Measurements from ENCODE around the gene TRRAP. TPM values are rescaled to one million over a fixed set of nuclear protein-coding genes. Genes with fewer than 3 reads are reported as not detected.

Gene TRRAP
- polyA plus RNA-seq, 1 donor (not counting 4 experiments of a cell fraction or from before 2014, with no cell fraction given): 6.1 TPM

- no peaks in the 10 kb centered on the region for H3K9me3 ChIP-seq (ENCODE audit: control insufficient read depth, low read depth, low read length)
- H3K4me3 ChIP-seq (ENCODE audit: control insufficient read depth in 2 of 3, extremely low read depth in 1 of 3, insufficient read depth in 2 of 3, low read depth in 1 of 3, low read length in 3 of 3): no peak overlapping the region
- no peak overlapping the region for H3K27ac ChIP-seq (ENCODE audit: control insufficient read depth, insufficient read depth, low read length)
- H3K9ac ChIP-seq (ENCODE audit: control insufficient read depth, extremely low read depth, insufficient read depth, low read length): no peak overlapping the region
- TF ChIP-seq EZH2 (IDR thresholded peaks at IDR 0.05; ENCODE audit: low read length) (no peak), CTCF (optimal IDR thresholded peaks at IDR 0.05 in 1 of 3, IDR thresholded peaks at IDR 0.05 in 1 of 3, conservative IDR thresholded peaks at IDR 0.05 in 1 of 3; ENCODE audit: extremely low read depth in 1 of 3, insufficient read depth in 2 of 3, low read length in 3 of 3) (no peak)
- DNase-seq (ENCODE audit: low read depth, low spot score) (no peak), FAIRE-seq (no peak)
- no peaks in the 10 kb centered on the region for H4K20me1 ChIP-seq (ENCODE audit: control insufficient read depth, extremely low read depth, insufficient read depth, low read length)
- H3K36me3 ChIP-seq (ENCODE audit: control insufficient read depth in 2 of 2, extremely low read depth in 1 of 2, insufficient read depth in 2 of 2, low read length in 2 of 2): peaks cover 26 to 57% of the 10 kb centered on the region in 2 experiments
- no peaks in the 10 kb centered on the region for H3K79me2 ChIP-seq (ENCODE audit: control insufficient read depth, insufficient read depth, low read length)
- no peaks in the 10 kb centered on the region for H3K9me1 ChIP-seq (ENCODE audit: control insufficient read depth, extremely low read depth, insufficient read depth, low read length)
- no peaks in the 10 kb centered on the region for H3K4me1 ChIP-seq (ENCODE audit: control insufficient read depth, extremely low read depth, insufficient read depth, low read length)
- H3K27me3 ChIP-seq (ENCODE audit: control insufficient read depth, extremely low read depth, insufficient read depth, low read length): no peaks in the 10 kb centered on the region
- dilution Hi-C loops (cut with MboI; ENCODE audit: extremely low pct_ligation_motif_present, low sequenced_read_pairs): no loop called here
- no peak overlapping the region for H3K4me2 ChIP-seq (ENCODE audit: control insufficient read depth, extremely low read depth, insufficient read depth, low read depth, low read length)
- H2AFZ ChIP-seq (ENCODE audit: control insufficient read depth, low read length): no peak overlapping the region
These were observed 131.9 kb downstream of the TRRAP start for GRCh38 chr7:99010281-99010680.

DNA sequence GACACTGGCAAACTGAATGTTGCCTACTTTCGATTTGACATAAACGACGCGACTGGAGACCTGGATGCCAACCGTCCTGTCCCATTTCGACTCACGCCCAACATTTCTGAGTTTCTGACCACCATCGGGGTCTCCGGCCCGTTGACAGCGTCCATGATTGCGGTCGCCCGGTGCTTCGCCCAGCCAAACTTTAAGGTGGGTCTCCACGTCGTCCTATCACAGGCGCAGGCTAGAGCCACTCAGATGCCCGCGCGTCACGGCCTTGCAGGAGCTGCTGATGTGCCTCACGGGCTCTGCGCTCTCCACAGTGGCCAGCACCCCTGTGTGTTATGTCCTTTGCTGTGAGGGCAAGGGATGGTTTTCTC lies 133.0 kb downstream of the TRRAP start:
- H3K9me1 ChIP-seq (ENCODE audit: control insufficient read depth, extremely low read depth, insufficient read depth, low read length): no peaks in the 10 kb centered on the region
- peaks cover 23 to 63% of the 10 kb centered on the region in 2 experiments for H3K36me3 ChIP-seq (ENCODE audit: control insufficient read depth in 2 of 2, extremely low read depth in 1 of 2, insufficient read depth in 2 of 2, low read length in 2 of 2)
- dilution Hi-C loops (cut with MboI; ENCODE audit: extremely low pct_ligation_motif_present, low sequenced_read_pairs): no loop called here
- H3K4me2 ChIP-seq (ENCODE audit: control insufficient read depth, extremely low read depth, insufficient read depth, low read depth, low read length): no peak overlapping the region
- no peaks in the 10 kb centered on the region for H3K4me1 ChIP-seq (ENCODE audit: control insufficient read depth, extremely low read depth, insufficient read depth, low read length)
- H3K79me2 ChIP-seq (ENCODE audit: control insufficient read depth, insufficient read depth, low read length): no peaks in the 10 kb centered on the region
- no peaks in the 10 kb centered on the region for H4K20me1 ChIP-seq (ENCODE audit: control insufficient read depth, extremely low read depth, insufficient read depth, low read length)
- no peak overlapping the region for H2AFZ ChIP-seq (ENCODE audit: control insufficient read depth, low read length)
- H3K4me3 ChIP-seq (ENCODE audit: control insufficient read depth in 2 of 3, extremely low read depth in 1 of 3, insufficient read depth in 2 of 3, low read depth in 1 of 3, low read length in 3 of 3): no peak overlapping the region
- no peaks in the 10 kb centered on the region for H3K27me3 ChIP-seq (ENCODE audit: control insufficient read depth, extremely low read depth, insufficient read depth, low read length)
- H3K9me3 ChIP-seq (ENCODE audit: control insufficient read depth, low read depth, low read length): no peaks in the 10 kb centered on the region
- no peak overlapping the region for H3K27ac ChIP-seq (ENCODE audit: control insufficient read depth, insufficient read depth, low read length)
- DNase-seq (ENCODE audit: low read depth, low spot score) (no peak), FAIRE-seq (no peak)
- H3K9ac ChIP-seq (ENCODE audit: control insufficient read depth, extremely low read depth, insufficient read depth, low read length): no peak overlapping the region
- no peak for TF ChIP-seq EZH2 (IDR thresholded peaks at IDR 0.05; ENCODE audit: low read length)
- TF ChIP-seq CTCF (optimal IDR thresholded peaks at IDR 0.05 in 1 of 3, IDR thresholded peaks at IDR 0.05 in 1 of 3, conservative IDR thresholded peaks at IDR 0.05 in 1 of 3; ENCODE audit: extremely low read depth in 1 of 3, insufficient read depth in 2 of 3, low read length in 3 of 3): no peak
